ENCODE results near the gene TCF4. TPM values are rescaled to one million over a fixed set of nuclear protein-coding genes. Genes with fewer than 3 reads are reported as not detected.

The TCF4 gene
- total and polyA plus RNA-seq, 2 experiments from 2014 or later, result 77.7 to 89.2 TPM

- no peak for TF ChIP-seq ZNF462 (CRISPR knock-in tag; IDR thresholded peaks at IDR 0.05)
Observed at GRCh38 chr18:55266981-55267380, 321.0 kb downstream of the TCF4 start (continued).

GRCh38 chr18:55265984-55266383 is 322.0 kb downstream of the TCF4 start:
- peaks cover 5% of the 10 kb centered on the region for H3K27me3 Mint-ChIP-seq (ENCODE audit: insufficient read depth, low read depth, poor library complexity)
- ATAC-seq (peak; percentile 31; the same call in 1 of the 3 replicates), DNase-seq (ENCODE audit: low spot score) (no peak)
- peaks cover 49% of the 10 kb centered on the region for H3K4me1 Mint-ChIP-seq
- no peaks in the 10 kb centered on the region for H3F3A ChIP-seq (replicated peaks; ENCODE audit: low read depth)
- no peaks in the 10 kb centered on the region for H3K27me3 ChIP-seq (ENCODE audit: insufficient read depth)
- no peaks in the 10 kb centered on the region for H3K9me3 Mint-ChIP-seq
- no peak overlapping the region for H3K27ac Mint-ChIP-seq
- no peaks in the 10 kb centered on the region; the same call in 1 of the 2 replicates for H3K36me3 ChIP-seq (ENCODE audit: insufficient read depth)
- no peaks in the 10 kb centered on the region for H4K20me1 ChIP-seq (replicated peaks; ENCODE audit: insufficient read depth)
- H3K4me1 ChIP-seq (ENCODE audit: insufficient read depth), result peaks cover 36% of the 10 kb centered on the region
- no peak overlapping the region for H3K27ac ChIP-seq (ENCODE audit: low read depth)
- no peaks in the 10 kb centered on the region for H3K79me2 ChIP-seq (replicated peaks; ENCODE audit: insufficient read depth)
- peaks cover 12% of the 10 kb centered on the region for H3K9me2 ChIP-seq (ENCODE audit: insufficient read depth)
- peaks cover 46% of the 10 kb centered on the region for H3K36me3 Mint-ChIP-seq (ENCODE audit: low read depth)
- no peak overlapping the region for H3K4me3 ChIP-seq
- TF ChIP-seq JUNB (IDR thresholded peaks at IDR 0.05; ENCODE audit: unreplicated experiment) (no peak), CREB1 (CRISPR knock-in tag; IDR thresholded peaks at IDR 0.05; ENCODE audit: low read depth) (no peak)
- no peak overlapping the region; the same call in 1 of the 2 replicates for H3K4me2 ChIP-seq
- no peak overlapping the region for H2AFZ ChIP-seq
- H3K4me3 Mint-ChIP-seq, result no peak overlapping the region

- H3K4me2 ChIP-seq, result peak overlapping the region; percentile 19
- no peak overlapping the region for H2AFZ ChIP-seq
- H4K20me1 ChIP-seq (replicated peaks; ENCODE audit: insufficient read depth), result no peaks in the 10 kb centered on the region
- no peaks in the 10 kb centered on the region for H3K27me3 ChIP-seq (ENCODE audit: insufficient read depth)
- H3K4me1 ChIP-seq (ENCODE audit: insufficient read depth), result peaks cover 36% of the 10 kb centered on the region
- peaks cover 49% of the 10 kb centered on the region for H3K4me1 Mint-ChIP-seq
- H3K9me2 ChIP-seq (ENCODE audit: insufficient read depth), result peaks cover 12% of the 10 kb centered on the region
- peaks cover 50% of the 10 kb centered on the region for H3K36me3 Mint-ChIP-seq (ENCODE audit: low read depth)
- no peaks in the 10 kb centered on the region for H3K79me2 ChIP-seq (replicated peaks; ENCODE audit: insufficient read depth)
- H3K4me3 ChIP-seq, result no peak overlapping the region
- ATAC-seq (no peak), DNase-seq (ENCODE audit: low spot score) (no peak)
- peak overlapping the region; percentile 70; the same call in 1 of the 2 replicates for H3K27ac ChIP-seq (ENCODE audit: low read depth)
- no peaks in the 10 kb centered on the region; the same call in 1 of the 2 replicates for H3K36me3 ChIP-seq (ENCODE audit: insufficient read depth)
- peaks cover 5% of the 10 kb centered on the region for H3K27me3 Mint-ChIP-seq (ENCODE audit: insufficient read depth, low read depth, poor library complexity)
- H3K27ac Mint-ChIP-seq, result peak overlapping the region; percentile 65; the same call in 1 of the 2 replicates
- H3K9me3 Mint-ChIP-seq, result no peaks in the 10 kb centered on the region
- no peak overlapping the region for H3K4me3 Mint-ChIP-seq
- H3F3A ChIP-seq (replicated peaks; ENCODE audit: low read depth), result no peaks in the 10 kb centered on the region
- TF ChIP-seq JUNB (IDR thresholded peaks at IDR 0.05; ENCODE audit: unreplicated experiment) (no peak), ZNF462 (CRISPR knock-in tag; IDR thresholded peaks at IDR 0.05) (no peak)
Observed at GRCh38 chr18:55265130-55265675, 322.8 kb downstream of the TCF4 start.

All from GM23338 (cell line).